ENCODE results near the gene CHMP2A. TPM values are rescaled to one million over a fixed set of nuclear protein-coding genes. Genes with fewer than 3 reads are reported as not detected.

The CHMP2A gene
- total RNA-seq, 2 experiments from 2014 or later, result 88.3 to 90.0 TPM

- Mint-ChIP-seq H3K4me3 (peak overlapping the region; percentile 76), H3K4me1 (ENCODE audit: low read depth) (peaks cover 9% of the 10 kb centered on the region), H3K27me3 (peaks cover 16% of the 10 kb centered on the region), H3K9me3 (no peaks in the 10 kb centered on the region), H3K36me3 (ENCODE audit: low read depth) (no peaks in the 10 kb centered on the region), H3K27ac (peak overlapping the region; percentile 78)
- POLR2A ChIA-PET, result interaction anchor here (2.3 kb wide), 1 partner anchor 18 kb away, joined by 13 read pairs; the partner anchor contains the start of gene ZBTB45
- intact Hi-C loops (cut with micrococcal nuclease), result no loop called here
- CTCF ChIA-PET, result interaction anchor here (1.5 kb wide), 1 partner anchor 19 kb away, joined by 4 read pairs; the partner anchor contains the start of gene ZBTB45
- ATAC-seq, result peak; percentile 93
- TF ChIP-seq CTCF (IDR thresholded peaks at IDR 0.05), result no peak
- peak; percentile 75 for DNase-seq
Observed at GRCh38 chr19:58538257-58539168, 16.4 kb downstream of the CHMP2A start.

- Mint-ChIP-seq H3K9me3 (no peaks in the 10 kb centered on the region), H3K36me3 (ENCODE audit: low read depth) (no peaks in the 10 kb centered on the region), H3K4me1 (ENCODE audit: low read depth) (peaks cover 8% of the 10 kb centered on the region), H3K27me3 (peaks cover 11% of the 10 kb centered on the region), H3K4me3 (peak overlapping the region; percentile 76), H3K27ac (no peak overlapping the region)
- POLR2A ChIA-PET, result interaction anchor here (2.3 kb wide), 1 partner anchor 16 kb away, joined by 13 read pairs; the partner anchor contains the start of gene ZBTB45
- TF ChIP-seq CTCF (IDR thresholded peaks at IDR 0.05), result no peak
- ATAC-seq (no peak), DNase-seq (no peak)
- intact Hi-C loops (cut with micrococcal nuclease), result no loop called here
- CTCF ChIA-PET, result interaction anchor here (1.5 to 2.6 kb wide), 2 partner anchors 17 kb away, joined by 4 to 12 read pairs; partner anchors contain the start of gene ZBTB45
Observed at GRCh38 chr19:58536852-58537798, 17.8 kb downstream of the CHMP2A start.

GRCh38 chr19:58535857-58536256, 19.0 kb downstream of the CHMP2A start:
- ATAC-seq, result no peak
- POLR2A ChIA-PET, result interaction anchor here (3.2 kb wide), 1 partner anchor 16 kb away, joined by 13 read pairs; the partner anchor contains the start of gene ZBTB45
- H3K9me3 Mint-ChIP-seq, result no peaks in the 10 kb centered on the region
- CTCF ChIA-PET, result interaction anchor here (2.6 kb wide), 1 partner anchor 16 kb away, joined by 12 read pairs; the partner anchor contains the start of gene ZBTB45
- no peaks in the 10 kb centered on the region for H3K36me3 Mint-ChIP-seq (ENCODE audit: low read depth)
- peaks cover 11% of the 10 kb centered on the region for H3K27me3 Mint-ChIP-seq
- intact Hi-C loops (cut with micrococcal nuclease), result no loop called here
- no peak for DNase-seq
- no peak overlapping the region for H3K27ac Mint-ChIP-seq
- TF ChIP-seq CTCF (IDR thresholded peaks at IDR 0.05), result no peak
- H3K4me1 Mint-ChIP-seq (ENCODE audit: low read depth), result peaks cover 8% of the 10 kb centered on the region
- H3K4me3 Mint-ChIP-seq, result no peak overlapping the region

GRCh38 chr19:58531034-58531840, 23.7 kb downstream of the CHMP2A start:
- H3K9me3 Mint-ChIP-seq, result no peaks in the 10 kb centered on the region
- H3K27me3 Mint-ChIP-seq, result no peaks in the 10 kb centered on the region
- no peak for ATAC-seq
- no peak overlapping the region for H3K27ac Mint-ChIP-seq
- H3K4me3 Mint-ChIP-seq, result no peak overlapping the region
- H3K36me3 Mint-ChIP-seq (ENCODE audit: low read depth), result no peaks in the 10 kb centered on the region
- H3K4me1 Mint-ChIP-seq (ENCODE audit: low read depth), result no peaks in the 10 kb centered on the region
- ChIA-PET CTCF (interaction anchor here (0.8 to 1.1 kb wide), 2 partner anchors 11 to 17 kb away, joined by 3 read pairs; partner anchors contain the start of gene ZBTB45), POLR2A (interaction anchor here (1.2 kb wide), 1 partner anchor 12 kb away, joined by 3 read pairs; no protein-coding TSS in a partner anchor)
- DNase-seq, result no peak
- intact Hi-C loops (cut with micrococcal nuclease), result no loop called here
- no peak for TF ChIP-seq CTCF (IDR thresholded peaks at IDR 0.05)

Measured in activated CD8-positive, alpha-beta T cell treated with anti-CD3 and anti-CD28 coated beads for 36 hours (primary cell).